Lung microvascular endothelial cell (primary cell): ENCODE data around the gene PPP1R1B. TPM values are rescaled to one million over a fixed set of nuclear protein-coding genes. Genes with fewer than 3 reads are reported as not detected.

Experiments
- DNase-seq, 2 donors: peaks; one replicate each; pipeline versions ENCODE4 v3.0.0 to v3.0.0-alpha.2; 2010; ENCODE audit warnings: low read depth in 2 of 2
- total RNA-seq: library from RNA; depleted of rRNA; stranded (reverse); fragments of >200 nt; gene quantifications from 2 replicates; pipeline ENCODE4 v1.2.1, GENCODE V29; 2014

The PPP1R1B gene
- total RNA-seq, 1 donor from 2014 or later: not detected

DNA sequence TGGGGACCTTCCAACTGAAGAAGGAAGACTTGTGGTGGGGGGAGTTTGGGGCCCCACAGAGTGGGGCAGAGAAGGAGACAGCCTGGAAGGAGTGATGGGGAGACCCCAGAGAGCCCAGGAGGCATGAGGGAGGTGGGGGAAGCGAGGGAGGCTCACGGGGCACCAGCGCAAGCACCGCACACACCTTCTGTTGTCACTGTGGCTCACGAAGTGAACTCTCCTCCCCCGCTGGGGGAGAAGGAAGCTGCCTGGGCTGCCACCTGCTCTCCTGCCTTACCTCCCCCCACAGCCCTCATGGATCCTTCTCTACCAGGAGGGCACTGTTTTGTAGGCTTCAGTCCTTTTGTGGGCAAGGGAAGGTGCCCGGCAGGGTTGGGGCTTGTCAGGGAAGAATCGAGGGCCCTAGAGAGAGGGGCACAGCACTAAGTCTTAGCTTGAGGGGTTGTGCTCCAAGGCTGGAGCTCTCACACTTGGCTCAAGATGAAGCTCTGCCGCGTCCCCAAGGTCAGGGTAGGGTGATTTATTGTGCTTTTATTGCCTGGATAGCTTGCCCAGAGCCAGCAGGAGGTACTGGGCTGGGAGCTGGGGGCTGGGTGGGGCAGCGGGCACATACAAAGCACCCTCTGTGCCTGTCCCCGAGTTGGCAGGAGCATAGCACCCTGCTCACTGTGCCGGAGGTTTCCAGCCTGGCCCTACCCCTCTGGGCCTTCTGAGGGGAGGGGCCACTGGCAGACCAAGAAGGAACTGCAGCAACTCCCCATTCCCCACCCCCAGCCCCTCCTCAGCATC lies 5.6 kb downstream of the PPP1R1B start:
- no peak for DNase-seq

DNA sequence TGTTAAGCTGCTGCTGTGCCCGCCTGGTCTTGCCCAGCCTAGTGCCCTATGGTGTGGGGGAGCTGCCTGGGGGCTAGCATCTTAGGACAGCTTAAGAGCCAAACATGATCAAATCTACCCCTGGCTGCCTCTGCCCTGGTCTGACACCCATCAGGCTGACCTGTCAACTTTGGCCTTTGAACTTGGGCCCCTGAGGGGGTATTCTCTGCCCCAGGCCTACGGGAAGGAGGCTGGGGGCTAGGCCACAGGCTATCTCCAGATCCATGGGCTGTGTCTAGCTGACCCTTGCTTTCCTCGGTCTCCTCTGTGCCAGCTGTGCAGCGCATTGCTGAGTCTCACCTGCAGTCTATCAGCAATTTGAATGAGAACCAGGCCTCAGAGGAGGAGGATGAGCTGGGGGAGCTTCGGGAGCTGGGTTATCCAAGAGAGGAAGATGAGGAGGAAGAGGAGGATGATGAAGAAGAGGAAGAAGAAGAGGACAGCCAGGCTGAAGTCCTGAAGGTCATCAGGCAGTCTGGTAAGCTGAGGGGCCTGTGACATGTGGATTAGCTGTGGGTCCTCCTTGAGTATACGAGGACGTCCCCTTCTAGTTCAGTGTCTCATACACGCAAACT lies 6.9 kb downstream of the PPP1R1B start:
- no peak for DNase-seq

DNA sequence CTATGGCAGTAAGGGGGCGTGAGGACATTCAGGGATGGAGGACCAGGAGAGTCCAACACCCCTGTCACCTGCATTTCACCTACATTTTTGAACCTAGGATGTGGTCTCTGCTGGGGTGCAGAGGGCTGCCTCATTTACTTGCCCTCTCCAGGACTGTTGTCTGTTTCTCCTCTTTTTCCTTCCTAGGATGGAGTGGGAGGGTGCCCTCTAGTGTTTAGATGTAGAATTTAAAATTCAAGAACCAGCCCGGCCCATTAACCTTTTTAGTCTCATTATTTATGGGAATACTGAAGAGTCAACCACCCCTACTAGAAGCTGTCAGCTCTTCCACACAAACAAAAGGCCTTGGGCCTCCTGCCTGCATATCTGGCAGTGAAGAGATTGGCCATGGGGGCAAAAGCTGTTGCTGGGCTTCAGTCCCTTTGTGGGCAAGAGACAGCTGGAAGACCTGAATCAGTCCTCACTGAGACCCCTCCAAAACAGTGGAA lies 7.7 kb downstream of the PPP1R1B start:
- peak; percentile 56 to 57 for DNase-seq

DNA sequence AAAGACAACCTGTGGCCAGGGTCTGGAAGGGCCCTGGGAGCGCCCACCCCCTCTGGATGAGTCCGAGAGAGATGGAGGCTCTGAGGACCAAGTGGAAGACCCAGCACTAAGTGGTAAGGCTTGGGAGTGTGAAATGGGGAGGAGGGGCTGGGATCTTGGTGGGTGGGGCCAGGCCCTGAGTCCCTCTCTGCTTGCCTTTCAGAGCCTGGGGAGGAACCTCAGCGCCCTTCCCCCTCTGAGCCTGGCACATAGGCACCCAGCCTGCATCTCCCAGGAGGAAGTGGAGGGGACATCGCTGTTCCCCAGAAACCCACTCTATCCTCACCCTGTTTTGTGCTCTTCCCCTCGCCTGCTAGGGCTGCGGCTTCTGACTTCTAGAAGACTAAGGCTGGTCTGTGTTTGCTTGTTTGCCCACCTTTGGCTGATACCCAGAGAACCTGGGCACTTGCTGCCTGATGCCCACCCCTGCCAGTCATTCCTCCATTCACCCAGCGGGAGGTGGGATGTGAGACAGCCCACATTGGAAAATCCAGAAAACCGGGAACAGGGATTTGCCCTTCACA lies 8.9 kb downstream of the PPP1R1B start:
- DNase-seq: no peak

DNA sequence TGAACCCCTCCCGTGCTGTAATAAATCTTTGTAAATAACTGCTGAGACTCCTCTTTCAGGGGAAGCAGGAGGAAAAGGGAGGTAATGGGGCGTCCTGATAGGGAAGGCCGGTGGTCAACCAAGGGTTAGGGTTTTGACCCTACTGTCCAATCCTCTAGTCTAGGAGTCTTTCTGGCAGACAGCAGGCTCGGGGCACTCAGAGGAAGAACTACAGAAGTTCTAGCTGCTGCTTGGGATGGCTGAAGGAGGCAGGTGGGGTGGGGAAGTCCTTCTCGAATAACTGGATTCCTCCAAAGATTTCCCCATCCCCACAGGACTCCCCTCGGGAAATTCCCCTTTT lies 9.8 kb downstream of the PPP1R1B start:
- no peak for DNase-seq

DNA sequence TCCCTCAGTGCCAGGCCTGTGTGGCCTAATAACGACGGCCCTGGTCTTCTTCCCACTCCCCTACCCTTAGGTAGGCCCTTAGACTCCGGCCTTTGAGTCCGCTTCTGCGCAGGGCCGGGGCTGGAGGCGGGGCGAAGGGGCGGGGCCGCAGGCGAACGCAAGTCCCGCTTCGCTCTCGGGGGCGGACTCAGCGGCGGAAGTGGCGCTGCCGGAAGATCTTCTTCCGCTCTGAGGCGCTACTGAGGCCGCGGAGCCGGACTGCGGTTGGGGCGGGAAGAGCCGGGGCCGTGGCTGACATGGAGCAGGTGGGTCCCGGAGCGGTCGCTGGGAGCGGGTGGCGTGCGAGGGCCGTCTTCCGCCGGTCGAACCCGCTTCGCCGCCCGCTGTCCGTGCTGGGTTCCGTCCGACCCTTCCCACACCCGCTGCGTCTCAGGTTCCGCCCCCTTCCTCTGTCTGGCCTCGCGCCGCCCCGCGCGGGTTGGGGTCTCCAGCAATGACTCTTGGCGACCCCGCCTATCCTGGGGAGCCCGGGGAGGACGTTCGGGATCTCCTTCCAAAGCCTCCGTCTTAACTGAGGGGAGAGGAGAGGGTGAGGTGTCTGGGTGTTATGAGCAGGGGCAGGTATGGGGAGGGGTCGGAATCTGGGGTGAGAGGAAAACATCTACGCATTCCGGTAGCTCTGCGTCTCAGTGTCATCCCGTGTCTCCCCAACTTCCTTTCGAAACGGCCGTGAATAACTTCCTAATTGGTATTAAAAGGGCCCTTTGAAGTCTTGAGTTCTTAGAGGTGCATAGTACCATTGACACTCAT lies 10.4 kb downstream of the PPP1R1B start, which contains the start of gene STARD3:
TSS of gene STARD3 (plus strand) at position 218 of the 810 bp plus-strand sequence. CDS start 16,388 bp downstream, outside the sequence.
- DNase-seq: peak; percentile 91 to 93

DNA sequence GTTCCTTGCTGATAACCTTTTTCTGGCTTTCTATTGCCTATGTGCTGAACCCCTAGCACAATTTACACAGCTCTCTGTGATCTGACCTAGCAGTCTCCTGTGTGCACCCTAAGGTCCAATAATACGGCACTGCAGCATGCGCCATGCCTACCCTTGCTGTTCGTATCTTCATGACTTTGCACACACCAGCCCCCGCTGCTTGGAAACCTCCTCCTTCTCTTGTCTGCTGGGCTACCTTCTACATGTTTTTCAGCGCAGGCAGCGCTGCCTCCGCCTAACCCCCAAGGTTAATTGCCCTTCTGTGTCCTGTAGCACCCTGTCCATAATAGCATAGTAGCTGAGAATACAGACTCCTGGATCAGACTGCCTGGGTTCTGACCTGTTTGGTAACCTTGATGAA lies 11.6 kb downstream of the PPP1R1B start:
- no peak for DNase-seq

DNA sequence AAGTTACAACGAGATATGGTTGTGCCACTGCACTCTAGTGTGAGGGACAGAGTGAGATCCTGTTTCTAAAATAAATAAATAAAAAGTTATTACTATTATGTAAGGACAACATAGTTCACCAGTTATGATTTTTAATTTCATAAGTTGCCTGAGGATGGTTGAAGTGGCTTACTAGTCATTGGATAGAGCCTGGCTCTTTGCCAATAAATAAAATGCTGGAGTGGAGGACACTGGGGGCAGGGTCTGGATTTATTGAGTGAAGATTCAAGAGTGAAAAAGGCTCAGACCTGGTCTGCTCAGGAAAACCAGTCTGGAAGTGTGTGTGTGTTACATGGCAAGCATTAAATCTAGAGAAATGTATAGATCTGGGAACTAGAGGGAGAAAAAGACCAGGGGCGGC lies 12.3 kb downstream of the PPP1R1B start:
- no peak for DNase-seq

DNA sequence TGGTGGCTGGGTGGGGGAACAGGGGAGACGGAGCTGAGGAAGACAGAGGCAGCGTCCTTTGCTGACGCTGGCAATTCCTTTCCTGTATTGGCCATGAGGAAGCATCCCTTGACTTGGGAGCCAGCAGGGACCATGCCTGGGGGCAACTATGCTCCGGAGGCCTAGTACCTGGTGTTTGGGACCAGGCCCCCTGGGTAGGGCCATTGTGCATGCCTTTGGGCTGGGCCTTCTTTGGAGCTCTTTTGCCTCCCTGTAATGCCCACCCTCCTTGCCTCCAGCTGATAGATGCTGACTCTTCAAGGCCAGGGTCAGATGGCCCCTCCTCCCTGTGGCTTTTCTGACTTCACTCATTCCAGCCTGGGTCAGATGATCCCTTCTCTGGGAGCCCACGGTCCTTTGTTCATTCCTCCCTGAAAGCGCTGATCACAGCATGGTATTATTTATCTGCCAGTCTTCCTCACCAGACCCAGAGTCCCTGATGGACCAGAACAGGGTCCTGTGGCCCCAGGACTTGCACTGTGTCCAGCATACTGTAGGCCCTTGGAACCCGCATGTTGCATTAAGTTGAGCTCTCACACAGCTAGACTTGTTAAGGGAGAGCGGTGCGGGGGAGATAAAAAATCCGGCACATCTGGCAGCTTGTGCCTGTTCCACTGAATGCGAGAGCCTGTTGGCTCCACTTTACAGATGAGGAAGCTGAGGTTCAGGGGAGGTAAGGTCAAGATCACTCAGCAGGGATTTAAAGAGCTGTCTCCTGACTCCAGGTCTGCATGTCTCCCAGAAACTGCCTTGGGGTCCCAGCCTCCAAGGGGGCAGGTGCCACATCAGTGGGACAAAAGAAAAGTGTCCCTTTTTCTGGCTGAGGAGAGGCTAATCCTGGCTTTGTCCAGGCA lies 13.1 kb downstream of the PPP1R1B start:
- DNase-seq: no peak

DNA sequence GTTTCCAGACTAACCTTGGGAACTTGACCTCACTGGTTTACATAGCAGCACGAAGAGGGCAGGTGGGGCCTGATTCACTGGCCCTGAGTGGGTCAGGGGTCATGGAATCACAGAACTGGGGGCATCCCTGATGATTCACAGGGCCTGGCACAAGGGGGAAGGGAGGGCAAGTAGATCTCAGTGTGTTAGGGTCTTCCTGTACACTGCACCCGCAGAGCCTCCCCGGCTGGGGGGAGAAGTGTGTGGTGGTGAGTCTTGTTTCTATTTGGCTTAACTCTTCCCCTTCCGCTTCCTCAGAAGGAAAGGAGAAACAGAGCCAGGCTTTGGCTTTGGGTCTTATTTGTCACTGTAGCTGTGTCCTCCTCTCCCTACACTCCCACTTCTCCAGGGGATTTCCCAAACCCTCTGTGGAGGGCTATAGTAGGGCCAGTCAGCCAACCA lies 13.9 kb downstream of the PPP1R1B start:
- peak in 1 of 2 donors; percentile 14 for DNase-seq

DNA sequence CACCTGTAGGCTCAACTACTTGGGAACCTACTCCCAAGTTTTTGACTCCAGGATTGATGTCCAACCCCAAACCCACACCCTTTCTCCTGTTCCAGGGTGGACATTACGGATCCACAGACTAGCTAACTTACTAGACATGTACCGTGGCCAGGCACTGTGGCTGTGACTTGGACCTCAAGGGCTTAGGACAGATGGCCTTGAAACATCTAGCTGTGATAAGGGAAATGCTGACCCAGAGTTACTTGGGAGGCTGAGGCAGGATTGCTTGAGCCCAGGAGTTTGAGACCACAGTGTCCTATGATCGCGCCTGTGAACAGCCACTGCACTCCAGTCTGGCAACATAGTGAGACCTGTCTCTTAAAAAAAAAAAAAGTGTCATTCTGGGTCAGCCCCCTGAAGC lies 14.3 kb downstream of the PPP1R1B start:
- DNase-seq: no peak

DNA sequence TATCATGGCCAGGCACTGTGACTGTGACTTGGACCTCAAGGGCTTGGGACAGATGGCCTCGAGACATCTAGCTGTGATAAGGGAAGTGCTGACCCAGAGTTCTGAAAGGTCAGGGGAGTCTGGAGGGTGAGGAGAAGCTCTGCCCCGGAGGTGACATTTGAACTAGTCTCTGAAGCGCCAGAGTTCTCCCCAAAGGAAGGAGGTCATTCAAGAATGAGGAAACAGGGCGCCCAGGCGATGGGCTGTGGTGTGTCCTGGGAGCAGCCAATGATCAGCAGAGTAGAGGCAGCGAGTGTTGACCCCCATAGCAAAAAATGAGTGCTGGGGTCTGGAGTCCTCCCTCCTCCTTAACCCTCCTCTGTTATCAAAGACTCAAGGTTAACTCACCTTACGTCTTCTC lies 15.1 kb downstream of the PPP1R1B start:
- no peak for DNase-seq

DNA sequence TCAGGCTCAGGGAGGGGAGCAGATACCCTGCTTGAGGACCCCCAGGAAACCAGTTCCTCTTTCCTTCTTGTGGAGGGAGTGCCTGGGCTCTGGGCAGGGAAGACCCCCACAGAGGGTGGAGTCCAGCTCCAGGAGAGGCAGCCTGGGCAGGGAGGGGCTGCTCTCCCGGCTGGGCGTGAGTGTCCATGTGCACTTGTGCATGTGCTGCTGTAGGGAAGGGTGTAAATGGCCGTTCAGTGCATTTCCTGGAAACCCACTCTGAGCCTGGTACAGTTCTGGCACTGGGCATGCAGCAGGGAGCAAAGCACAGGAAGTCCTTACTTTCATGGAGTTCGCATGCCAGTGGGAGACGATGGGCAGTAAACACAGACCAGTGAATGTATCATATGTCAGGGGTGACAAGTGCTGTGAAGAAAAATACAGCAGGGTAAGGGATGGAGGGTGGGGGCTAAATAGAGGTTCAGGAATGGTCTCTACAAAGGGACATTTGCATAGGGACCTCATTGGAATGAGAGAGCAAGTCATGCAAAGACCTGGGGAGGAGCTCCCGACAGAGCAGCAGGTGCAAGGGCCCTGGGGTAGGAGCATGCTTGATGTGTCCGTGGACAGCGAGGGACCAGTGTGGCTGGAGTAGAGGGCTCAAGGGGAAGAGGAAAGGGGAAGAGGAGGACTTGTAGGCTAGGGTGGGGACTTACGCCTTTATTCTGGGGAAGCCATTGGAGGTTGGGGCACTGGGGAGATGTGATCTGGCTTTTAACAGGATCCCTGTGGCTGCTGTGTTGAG lies 15.7 kb downstream of the PPP1R1B start:
- no peak for DNase-seq

DNA sequence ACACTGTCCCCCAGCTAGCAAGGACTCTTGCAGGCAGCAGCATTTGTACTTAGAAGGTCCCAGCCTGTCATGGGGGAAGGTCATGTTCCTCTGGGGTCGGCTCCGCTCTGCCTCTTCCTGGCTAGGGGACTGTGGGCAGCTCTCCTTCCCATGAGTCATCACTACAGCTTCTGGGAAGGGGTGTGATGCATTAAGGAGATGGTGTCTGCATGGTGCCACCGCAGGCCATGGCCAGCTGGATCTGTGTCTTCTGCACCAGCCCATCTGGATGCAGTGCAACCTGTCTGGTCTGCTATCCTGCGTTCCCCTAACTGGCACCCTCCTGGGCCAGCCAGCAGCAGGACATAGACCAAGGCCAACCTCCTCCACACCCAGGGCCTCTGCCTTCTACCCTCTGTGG lies 16.5 kb downstream of the PPP1R1B start:
- DNase-seq: peak in 1 of 2 donors; percentile 46

DNA sequence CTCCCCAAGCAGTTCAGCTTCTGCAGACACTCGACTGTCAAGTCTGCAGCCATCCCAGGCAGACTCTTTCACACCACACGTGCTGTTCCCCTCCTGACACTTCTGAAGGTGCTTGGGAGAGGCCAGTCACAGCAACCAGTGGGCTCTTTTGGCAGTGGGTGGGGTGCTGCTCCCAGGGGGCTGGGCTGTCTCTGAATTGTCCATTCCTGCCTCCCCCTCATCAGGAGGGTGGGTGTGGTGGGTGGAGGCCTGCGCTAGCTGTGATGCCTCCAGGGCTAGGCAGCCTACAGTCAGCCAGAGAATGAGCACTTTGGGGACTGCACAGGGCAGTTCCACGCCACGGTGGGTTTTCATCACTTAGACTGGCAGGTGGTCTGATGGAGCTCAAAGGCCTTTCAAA lies 20.5 kb downstream of the PPP1R1B start:
- DNase-seq: no peak

DNA sequence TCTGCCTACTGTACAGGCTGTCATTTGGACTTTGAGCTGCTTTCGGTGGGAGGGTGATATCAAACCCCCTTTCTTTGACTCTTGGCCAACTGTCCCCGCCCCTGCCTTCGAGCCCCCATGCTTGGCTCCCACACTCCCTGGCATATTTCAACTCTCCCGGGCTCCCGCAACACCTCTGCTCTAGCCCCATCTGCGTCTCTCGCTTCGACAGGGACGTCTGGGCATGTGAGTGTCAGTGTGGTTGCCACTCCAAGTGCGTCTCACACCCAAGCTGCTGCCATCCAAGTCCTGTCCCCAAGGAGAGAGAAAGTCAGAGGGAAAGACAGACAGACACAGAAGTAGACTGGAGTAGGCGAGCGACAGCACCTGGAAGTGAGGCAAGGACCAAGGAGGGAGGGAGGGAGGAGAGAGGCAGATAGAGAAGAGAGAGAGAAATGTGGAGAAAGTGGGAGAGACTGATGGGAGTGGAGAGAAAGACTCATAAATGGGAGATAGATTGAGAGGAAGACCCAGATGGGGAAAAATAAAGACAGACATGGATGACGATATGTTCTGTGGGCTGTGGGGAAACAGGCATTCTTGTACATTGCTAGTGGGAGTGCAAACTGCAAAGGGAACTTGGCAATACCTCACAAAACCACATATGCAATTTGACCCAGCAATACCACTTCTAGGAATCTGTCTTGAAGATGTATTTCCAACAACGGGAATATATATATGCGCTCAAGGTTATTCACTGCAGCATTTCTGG lies 22.0 kb downstream of the PPP1R1B start:
- no peak for DNase-seq

DNA sequence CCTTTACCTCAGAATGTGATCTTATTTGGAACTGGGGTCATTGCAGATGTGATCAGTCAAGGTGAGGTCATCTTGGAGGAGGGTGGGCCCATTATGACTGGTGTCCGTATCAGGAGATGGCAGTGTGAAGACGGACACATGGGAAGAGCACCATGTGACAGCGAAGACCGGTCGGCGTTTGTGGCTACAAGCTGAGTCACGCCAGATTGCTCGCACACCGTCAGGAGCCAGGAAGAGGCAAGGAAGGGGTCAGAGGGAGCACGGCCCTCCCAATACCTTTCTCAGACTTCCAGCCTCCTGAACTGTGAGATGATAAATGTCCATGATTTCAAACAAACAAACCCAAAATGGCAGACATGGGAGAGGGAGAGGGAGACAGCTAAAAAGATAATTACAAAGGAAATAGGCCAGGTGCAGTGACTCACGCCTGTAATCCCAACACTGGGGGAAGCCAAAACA lies 23.4 kb downstream of the PPP1R1B start:
- peak in 1 of 2 donors; percentile 27 for DNase-seq

DNA sequence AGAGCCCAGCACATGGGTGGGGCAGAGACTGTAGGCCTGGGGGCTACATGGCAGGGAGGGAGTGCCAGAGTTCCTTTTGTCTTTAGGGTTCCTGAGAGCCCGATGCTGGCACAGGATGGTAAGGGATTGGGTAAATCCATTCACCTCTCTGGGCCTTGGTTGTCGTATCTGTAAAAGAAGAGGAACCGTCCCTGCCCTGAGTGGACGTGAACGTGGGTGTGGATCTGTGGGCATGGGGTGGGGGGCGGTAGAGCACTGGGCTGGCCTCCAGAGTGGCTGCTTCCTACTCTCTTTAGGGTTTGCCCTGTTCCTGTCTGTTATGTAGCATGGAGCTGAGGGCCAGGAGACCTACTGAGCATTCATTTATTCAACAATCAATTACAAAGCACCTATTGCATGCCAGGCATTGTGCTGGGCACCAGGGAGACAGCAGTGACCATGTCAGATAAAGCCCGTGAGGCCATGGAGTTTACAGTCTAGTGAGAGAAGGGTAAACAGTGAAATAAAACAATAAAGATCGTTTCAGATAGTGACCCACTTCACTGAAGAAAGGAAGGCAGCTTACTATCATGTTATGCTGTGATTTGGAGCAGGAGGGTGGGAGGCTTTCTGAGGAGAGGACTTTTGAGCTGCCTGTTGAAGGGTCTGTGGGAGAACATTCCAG lies 25.3 kb downstream of the PPP1R1B start:
- no peak for DNase-seq
